Activated CD8-positive, alpha-beta memory T cell treated with anti-CD3 and anti-CD28 coated beads, Interleukin-2, amount 50 U/mL, for 48 hours (primary cell): ENCODE results near the gene DMAC1.

Experiments used
- DNase-seq: peaks from one replicate; pipeline ENCODE4 v3.0.0-alpha.2; 2020

DMAC1 gene

GRCh38 chr9:7782400-7783120 lies 17.0 kb downstream of the DMAC1 start:
- DNase-seq = no peak

GRCh38 chr9:7780261-7780988 lies 19.2 kb downstream of the DMAC1 start:
- no peak for DNase-seq

DNA sequence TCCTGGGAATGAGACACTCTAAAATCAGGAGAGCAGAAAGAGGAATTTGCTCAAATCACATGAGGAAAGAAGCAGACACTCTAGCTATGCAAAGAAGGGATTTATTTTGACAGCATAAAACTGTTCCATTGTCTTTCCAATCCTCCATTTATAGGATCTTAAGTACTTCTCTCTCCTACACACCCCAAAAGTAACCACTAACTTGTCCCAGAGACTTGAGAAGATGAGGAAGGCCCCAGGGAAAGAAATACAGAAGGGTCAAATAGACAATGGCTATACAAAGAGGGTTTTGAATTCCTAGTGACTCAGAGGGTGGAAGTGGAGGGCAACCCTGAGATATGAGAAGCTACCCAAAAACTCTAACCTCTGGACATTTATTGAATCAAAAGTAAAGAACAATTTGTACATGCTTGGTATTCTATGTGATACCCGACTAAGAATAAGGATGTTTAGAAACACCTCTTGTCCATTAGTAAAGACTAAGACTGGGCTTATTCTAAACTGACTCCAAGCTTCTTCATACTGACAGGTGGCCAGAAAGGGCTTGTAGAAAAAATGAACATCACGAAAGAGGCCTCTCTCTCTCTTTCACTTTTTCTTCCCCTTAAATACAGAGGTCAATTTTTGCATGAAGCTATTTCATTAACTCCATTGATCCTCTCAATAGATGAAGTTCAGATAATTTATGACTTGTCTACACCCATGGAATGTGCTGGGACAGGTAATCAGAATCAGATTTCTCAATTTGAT lies 20.6 kb downstream of the DMAC1 start:
- no peak for DNase-seq

GRCh38 chr9:7777771-7778170 lies 21.8 kb downstream of the DMAC1 start:
- no peak for DNase-seq

DNA sequence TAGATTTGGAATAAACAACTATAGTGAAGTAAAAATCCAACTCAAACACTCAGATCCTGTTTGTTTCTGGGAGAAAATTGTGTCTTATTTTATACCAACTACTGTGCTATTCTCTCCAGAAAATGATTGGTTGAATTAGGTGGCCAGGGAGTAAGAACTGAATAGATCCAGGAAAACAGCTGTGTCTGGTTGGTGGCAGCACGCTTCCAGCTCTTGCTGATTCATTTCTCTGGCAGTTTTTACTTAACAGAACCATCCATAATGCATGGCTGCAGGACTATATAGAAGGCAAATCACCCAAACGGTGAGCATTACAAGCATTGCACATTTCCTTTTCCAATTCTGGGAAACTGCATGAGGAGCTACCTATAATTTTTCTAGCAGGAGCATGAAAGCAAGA lies 29.5 kb downstream of the DMAC1 start:
- DNase-seq = no peak

GRCh38 chr9:7762600-7762999 lies 37.0 kb downstream of the DMAC1 start:
- no peak for DNase-seq

GRCh38 chr9:7760014-7760415 lies 39.6 kb downstream of the DMAC1 start:
- no peak for DNase-seq

DNA sequence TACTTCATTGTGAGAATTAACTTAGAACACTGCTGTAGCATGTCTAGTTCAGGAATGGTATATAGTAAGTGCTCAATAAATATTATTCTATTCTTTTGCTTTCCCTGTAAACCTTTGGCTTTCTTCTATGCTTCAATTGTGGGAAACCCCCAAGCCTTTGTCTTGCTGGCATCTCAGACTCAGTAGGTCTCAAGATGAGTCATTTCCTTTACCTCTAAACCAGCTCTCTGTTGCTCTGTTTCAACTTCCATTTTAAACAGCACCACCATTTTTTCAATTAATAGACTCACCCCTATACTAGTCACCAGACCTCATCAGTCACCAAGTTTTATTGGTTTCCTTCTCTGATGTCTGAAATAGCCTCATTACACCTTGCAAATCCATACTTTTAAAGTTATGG lies 43.5 kb downstream of the DMAC1 start:
- DNase-seq = no peak

DNA sequence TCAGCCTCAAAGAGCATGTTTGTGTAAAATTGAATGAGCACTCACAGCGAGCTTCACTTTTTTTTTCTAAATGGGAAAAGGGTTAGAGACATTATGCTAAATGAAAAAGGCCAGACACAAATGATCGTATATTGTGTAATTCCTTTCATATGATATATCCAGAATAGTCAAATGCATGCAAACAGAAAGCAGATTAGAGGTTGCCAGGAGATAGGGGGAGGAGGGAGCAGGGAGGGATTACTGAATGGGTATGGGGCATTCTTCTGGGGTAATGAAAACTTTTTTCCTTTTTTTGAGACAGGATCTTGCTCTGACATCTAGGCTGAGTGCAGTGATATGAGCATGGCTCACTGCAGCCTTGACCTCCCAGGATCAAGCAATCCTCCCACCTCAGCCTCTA lies 47.1 kb downstream of the DMAC1 start:
- DNase-seq = no peak
